Measurements from ENCODE around the gene ZIM2.

The ZIM2 gene

GRCh38 chr19:56838909-56839651, 1.4 kb downstream of the ZIM2 start:
- DNase-seq (ENCODE audit: low spot score), result peak; percentile 97

GRCh38 chr19:56838024-56838908, 2.3 kb downstream of the ZIM2 start:
- DNase-seq (ENCODE audit: low spot score), result peak; percentile 81

GRCh38 chr19:56837492-56838023, 3.0 kb downstream of the ZIM2 start:
- DNase-seq (ENCODE audit: low spot score), result peak; percentile 88

- peak; percentile 43 for DNase-seq (ENCODE audit: low spot score)
Observed at GRCh38 chr19:56837004-56837403, 3.5 kb downstream of the ZIM2 start.

GRCh38 chr19:56836059-56836458, 4.5 kb downstream of the ZIM2 start:
- DNase-seq (ENCODE audit: low spot score), result no peak

GRCh38 chr19:56835401-56835800, 5.1 kb downstream of the ZIM2 start:
- no peak for DNase-seq (ENCODE audit: low spot score)

- DNase-seq (ENCODE audit: low spot score), result peak; percentile 53
Observed at GRCh38 chr19:56834564-56835375, 5.8 kb downstream of the ZIM2 start.

GRCh38 chr19:56832352-56832928, 8.1 kb downstream of the ZIM2 start:
- DNase-seq (ENCODE audit: low spot score), result no peak

GRCh38 chr19:56831255-56831654, 9.3 kb downstream of the ZIM2 start:
- no peak for DNase-seq (ENCODE audit: low spot score)

GRCh38 chr19:56829596-56829995, 10.9 kb downstream of the ZIM2 start:
- no peak for DNase-seq (ENCODE audit: low spot score)

- DNase-seq (ENCODE audit: low spot score), result no peak
Observed at GRCh38 chr19:56827708-56828107, 12.8 kb downstream of the ZIM2 start.

- no peak for DNase-seq (ENCODE audit: low spot score)
Observed at GRCh38 chr19:56823956-56824355, 16.6 kb downstream of the ZIM2 start.

- no peak for DNase-seq (ENCODE audit: low spot score)
Observed at GRCh38 chr19:56823417-56823816, 17.1 kb downstream of the ZIM2 start.

- DNase-seq (ENCODE audit: low spot score), result no peak
Observed at GRCh38 chr19:56822755-56823154, 17.8 kb downstream of the ZIM2 start.

- DNase-seq (ENCODE audit: low spot score), result no peak
Observed at GRCh38 chr19:56821675-56822074, 18.9 kb downstream of the ZIM2 start.

GRCh38 chr19:56821209-56821608, 19.3 kb downstream of the ZIM2 start:
- DNase-seq (ENCODE audit: low spot score), result no peak

- DNase-seq (ENCODE audit: low spot score), result no peak
Observed at GRCh38 chr19:56819166-56819565, 21.4 kb downstream of the ZIM2 start.

- no peak for DNase-seq (ENCODE audit: low spot score)
Observed at GRCh38 chr19:56814656-56815055, 25.9 kb downstream of the ZIM2 start.

GRCh38 chr19:56813531-56813930, 27.0 kb downstream of the ZIM2 start:
- DNase-seq (ENCODE audit: low spot score), result no peak

GRCh38 chr19:56811480-56811879, 29.0 kb downstream of the ZIM2 start:
- no peak for DNase-seq (ENCODE audit: low spot score)

- DNase-seq (ENCODE audit: low spot score), result no peak
Observed at GRCh38 chr19:56810260-56810659, 30.3 kb downstream of the ZIM2 start.

Data from kidney tubule cell (primary cell).